ENCODE results near the gene STK24.
"Not testable (repeated sequence)": the region's sequence is repeated elsewhere in the genome, so short reads cannot be mapped to it uniquely, and the experiment has no call there.

Gene STK24

GRCh38 chr13:98598043-98598442 is 21.1 kb upstream of the STK24 start:
- no peak overlapping the region for H3K9ac ChIP-seq (ENCODE audit: low read length in 5 of 5)
- H3K4me1 ChIP-seq (ENCODE audit: control insufficient read depth in 5 of 5, insufficient read depth in 5 of 5, low read length in 5 of 5) = peaks cover 0 to 16% (median 3%) of the 10 kb centered on the region in 5 donors
- H3K27me3 ChIP-seq (ENCODE audit: control insufficient read depth in 5 of 5, insufficient read depth in 4 of 5, low read length in 5 of 5) = no peaks in the 10 kb centered on the region
- H3K27ac ChIP-seq (ENCODE audit: low read depth, low read length) = no peak overlapping the region
- no peaks in the 10 kb centered on the region for H3K9me3 ChIP-seq (ENCODE audit: control insufficient read depth in 5 of 5, low read length in 5 of 5)
- no peaks in the 10 kb centered on the region for H3K36me3 ChIP-seq (ENCODE audit: control insufficient read depth in 5 of 5, insufficient read depth in 5 of 5, low read length in 5 of 5)
- H3K4me3 ChIP-seq (ENCODE audit: low read depth in 1 of 5, low read length in 5 of 5) = no peak overlapping the region

GRCh38 chr13:98595134-98595533 is 18.2 kb upstream of the STK24 start:
- Histone ChIP-seq H3K9me3 (ENCODE audit: control insufficient read depth in 5 of 5, low read length in 5 of 5) (peaks cover 0 to 4% (median 0%) of the 10 kb centered on the region in 5 donors), H3K27me3 (ENCODE audit: control insufficient read depth in 5 of 5, insufficient read depth in 4 of 5, low read length in 5 of 5) (no peaks in the 10 kb centered on the region), H3K4me1 (ENCODE audit: control insufficient read depth in 5 of 5, insufficient read depth in 5 of 5, low read length in 5 of 5) (peaks cover 0 to 16% (median 3%) of the 10 kb centered on the region in 5 donors), H3K36me3 (ENCODE audit: control insufficient read depth in 5 of 5, insufficient read depth in 5 of 5, low read length in 5 of 5) (no peaks in the 10 kb centered on the region), H3K27ac (ENCODE audit: low read depth, low read length) (no peak overlapping the region), H3K4me3 (ENCODE audit: low read depth in 1 of 5, low read length in 5 of 5) (no peak overlapping the region), H3K9ac (ENCODE audit: low read length in 5 of 5) (no peak overlapping the region)

- H3K27ac ChIP-seq (ENCODE audit: low read depth, low read length) = no peak overlapping the region
- peaks cover 0 to 10% (median 3%) of the 10 kb centered on the region in 5 donors for H3K4me1 ChIP-seq (ENCODE audit: control insufficient read depth in 5 of 5, insufficient read depth in 5 of 5, low read length in 5 of 5)
- H3K27me3 ChIP-seq (ENCODE audit: control insufficient read depth in 5 of 5, insufficient read depth in 4 of 5, low read length in 5 of 5) = no peaks in the 10 kb centered on the region
- H3K9me3 ChIP-seq (ENCODE audit: control insufficient read depth in 5 of 5, low read length in 5 of 5) = peaks cover 0 to 4% (median 0%) of the 10 kb centered on the region in 5 donors
- no peaks in the 10 kb centered on the region for H3K36me3 ChIP-seq (ENCODE audit: control insufficient read depth in 5 of 5, insufficient read depth in 5 of 5, low read length in 5 of 5)
- H3K4me3 ChIP-seq (ENCODE audit: low read depth in 1 of 5, low read length in 5 of 5) = no peak overlapping the region
- no peak overlapping the region for H3K9ac ChIP-seq (ENCODE audit: low read length in 5 of 5)
Observed at GRCh38 chr13:98592362-98592732, 15.4 kb upstream of the STK24 start.

- no peaks in the 10 kb centered on the region for H3K27me3 ChIP-seq (ENCODE audit: control insufficient read depth in 5 of 5, insufficient read depth in 4 of 5, low read length in 5 of 5)
- H3K36me3 ChIP-seq (ENCODE audit: control insufficient read depth in 5 of 5, insufficient read depth in 5 of 5, low read length in 5 of 5) = no peaks in the 10 kb centered on the region
- peaks cover 0 to 10% (median 3%) of the 10 kb centered on the region in 5 donors for H3K4me1 ChIP-seq (ENCODE audit: control insufficient read depth in 5 of 5, insufficient read depth in 5 of 5, low read length in 5 of 5)
- H3K4me3 ChIP-seq (ENCODE audit: low read depth in 1 of 5, low read length in 5 of 5) = no peak overlapping the region
- H3K27ac ChIP-seq (ENCODE audit: low read depth, low read length) = no peak overlapping the region
- H3K9ac ChIP-seq (ENCODE audit: low read length in 5 of 5) = no peak overlapping the region
- peaks cover 0 to 4% (median 0%) of the 10 kb centered on the region in 5 donors for H3K9me3 ChIP-seq (ENCODE audit: control insufficient read depth in 5 of 5, low read length in 5 of 5)
Observed at GRCh38 chr13:98591721-98592361, 14.9 kb upstream of the STK24 start.

- not testable (repeated sequence) for H3K4me3 ChIP-seq (ENCODE audit: low read depth in 1 of 5, low read length in 5 of 5); H3K9me3 ChIP-seq (ENCODE audit: control insufficient read depth in 5 of 5, low read length in 5 of 5); H3K9ac ChIP-seq (ENCODE audit: low read length in 5 of 5); H3K27ac ChIP-seq (ENCODE audit: low read depth, low read length); H3K36me3 ChIP-seq (ENCODE audit: control insufficient read depth in 5 of 5, insufficient read depth in 5 of 5, low read length in 5 of 5); H3K27me3 ChIP-seq (ENCODE audit: control insufficient read depth in 5 of 5, insufficient read depth in 4 of 5, low read length in 5 of 5); H3K4me1 ChIP-seq (ENCODE audit: control insufficient read depth in 5 of 5, insufficient read depth in 5 of 5, low read length in 5 of 5)
Observed at GRCh38 chr13:98590471-98590870, 13.6 kb upstream of the STK24 start.

GRCh38 chr13:98589516-98589915 is 12.6 kb upstream of the STK24 start:
- H3K9me3 ChIP-seq (ENCODE audit: control insufficient read depth in 5 of 5, low read length in 5 of 5); H3K36me3 ChIP-seq (ENCODE audit: control insufficient read depth in 5 of 5, insufficient read depth in 5 of 5, low read length in 5 of 5); H3K4me3 ChIP-seq (ENCODE audit: low read depth in 1 of 5, low read length in 5 of 5); H3K27me3 ChIP-seq (ENCODE audit: control insufficient read depth in 5 of 5, insufficient read depth in 4 of 5, low read length in 5 of 5); H3K9ac ChIP-seq (ENCODE audit: low read length in 5 of 5); H3K4me1 ChIP-seq (ENCODE audit: control insufficient read depth in 5 of 5, insufficient read depth in 5 of 5, low read length in 5 of 5); H3K27ac ChIP-seq (ENCODE audit: low read depth, low read length): not testable (repeated sequence)

- H3K36me3 ChIP-seq (ENCODE audit: control insufficient read depth in 5 of 5, insufficient read depth in 5 of 5, low read length in 5 of 5) = no peaks in the 10 kb centered on the region
- H3K9ac ChIP-seq (ENCODE audit: low read length in 5 of 5) = no peak overlapping the region
- peaks cover 0 to 4% (median 0%) of the 10 kb centered on the region in 5 donors for H3K9me3 ChIP-seq (ENCODE audit: control insufficient read depth in 5 of 5, low read length in 5 of 5)
- no peaks in the 10 kb centered on the region for H3K27me3 ChIP-seq (ENCODE audit: control insufficient read depth in 5 of 5, insufficient read depth in 4 of 5, low read length in 5 of 5)
- peaks cover 3 to 9% (median 7%) of the 10 kb centered on the region in 5 donors for H3K4me1 ChIP-seq (ENCODE audit: control insufficient read depth in 5 of 5, insufficient read depth in 5 of 5, low read length in 5 of 5)
- no peak overlapping the region for H3K27ac ChIP-seq (ENCODE audit: low read depth, low read length)
- no peak overlapping the region for H3K4me3 ChIP-seq (ENCODE audit: low read depth in 1 of 5, low read length in 5 of 5)
Observed at GRCh38 chr13:98586400-98587345, 9.8 kb upstream of the STK24 start.

GRCh38 chr13:98585946-98586345 is 9.0 kb upstream of the STK24 start:
- Histone ChIP-seq H3K4me1 (ENCODE audit: control insufficient read depth in 5 of 5, insufficient read depth in 5 of 5, low read length in 5 of 5) (peaks cover 3 to 9% (median 7%) of the 10 kb centered on the region in 5 donors), H3K27ac (ENCODE audit: low read depth, low read length) (no peak overlapping the region), H3K4me3 (ENCODE audit: low read depth in 1 of 5, low read length in 5 of 5) (no peak overlapping the region), H3K36me3 (ENCODE audit: control insufficient read depth in 5 of 5, insufficient read depth in 5 of 5, low read length in 5 of 5) (no peaks in the 10 kb centered on the region), H3K9ac (ENCODE audit: low read length in 5 of 5) (no peak overlapping the region), H3K9me3 (ENCODE audit: control insufficient read depth in 5 of 5, low read length in 5 of 5) (peaks cover 0 to 4% (median 0%) of the 10 kb centered on the region in 5 donors), H3K27me3 (ENCODE audit: control insufficient read depth in 5 of 5, insufficient read depth in 4 of 5, low read length in 5 of 5) (no peaks in the 10 kb centered on the region)

- Histone ChIP-seq H3K4me1 (ENCODE audit: control insufficient read depth in 5 of 5, insufficient read depth in 5 of 5, low read length in 5 of 5) (peaks cover 3 to 9% (median 7%) of the 10 kb centered on the region in 5 donors), H3K27me3 (ENCODE audit: control insufficient read depth in 5 of 5, insufficient read depth in 4 of 5, low read length in 5 of 5) (no peaks in the 10 kb centered on the region), H3K4me3 (ENCODE audit: low read depth in 1 of 5, low read length in 5 of 5) (no peak overlapping the region), H3K9me3 (ENCODE audit: control insufficient read depth in 5 of 5, low read length in 5 of 5) (no peaks in the 10 kb centered on the region), H3K36me3 (ENCODE audit: control insufficient read depth in 5 of 5, insufficient read depth in 5 of 5, low read length in 5 of 5) (no peaks in the 10 kb centered on the region), H3K27ac (ENCODE audit: low read depth, low read length) (no peak overlapping the region), H3K9ac (ENCODE audit: low read length in 5 of 5) (no peak overlapping the region)
Observed at GRCh38 chr13:98585398-98585754, 8.5 kb upstream of the STK24 start.

- Histone ChIP-seq H3K27ac (ENCODE audit: low read depth, low read length) (no peak overlapping the region), H3K27me3 (ENCODE audit: control insufficient read depth in 5 of 5, insufficient read depth in 4 of 5, low read length in 5 of 5) (no peaks in the 10 kb centered on the region), H3K4me3 (ENCODE audit: low read depth in 1 of 5, low read length in 5 of 5) (no peak overlapping the region), H3K9me3 (ENCODE audit: control insufficient read depth in 5 of 5, low read length in 5 of 5) (no peaks in the 10 kb centered on the region), H3K9ac (ENCODE audit: low read length in 5 of 5) (no peak overlapping the region), H3K4me1 (ENCODE audit: control insufficient read depth in 5 of 5, insufficient read depth in 5 of 5, low read length in 5 of 5) (peaks cover 3 to 9% (median 7%) of the 10 kb centered on the region in 5 donors), H3K36me3 (ENCODE audit: control insufficient read depth in 5 of 5, insufficient read depth in 5 of 5, low read length in 5 of 5) (no peaks in the 10 kb centered on the region)
Observed at GRCh38 chr13:98584668-98585397, 7.9 kb upstream of the STK24 start.
